ENCODE data around the gene CNGA3. TPM values are rescaled to one million over a fixed set of nuclear protein-coding genes. Genes with fewer than 3 reads are reported as not detected.

CNGA3 gene
- total and polyA plus RNA-seq, 2 experiments from 2014 or later = not detected

GRCh38 chr2:98422449-98422848, 76.2 kb downstream of the CNGA3 start:
- Histone ChIP-seq H3K27me3 (ENCODE audit: insufficient read depth) (no peaks in the 10 kb centered on the region), H3K4me1 (ENCODE audit: insufficient read depth) (no peaks in the 10 kb centered on the region), H2AFZ (no peak overlapping the region), H3K27ac (ENCODE audit: low read depth) (no peak overlapping the region), H4K20me1 (replicated peaks; ENCODE audit: insufficient read depth) (no peaks in the 10 kb centered on the region), H3K79me2 (replicated peaks; ENCODE audit: insufficient read depth) (no peaks in the 10 kb centered on the region), H3F3A (replicated peaks; ENCODE audit: low read depth) (no peaks in the 10 kb centered on the region), H3K36me3 (ENCODE audit: insufficient read depth) (0 out of 2 replicates have a peak, but pooled peaks cover 6% of the 10 kb centered on the region), H3K4me3 (no peak overlapping the region), H3K4me2 (no peak overlapping the region), H3K9me2 (ENCODE audit: insufficient read depth) (0 out of 2 replicates have a peak, but pooled peaks cover 2% of the 10 kb centered on the region)
- Mint-ChIP-seq H3K27ac (no peak overlapping the region), H3K9me3 (peaks cover 29% of the 10 kb centered on the region), H3K4me3 (no peak overlapping the region), H3K27me3 (ENCODE audit: insufficient read depth, low read depth, poor library complexity) (peaks cover 3% of the 10 kb centered on the region), H3K36me3 (ENCODE audit: low read depth) (peaks cover 14% of the 10 kb centered on the region; the same call in 2 of the 3 replicates), H3K4me1 (no peaks in the 10 kb centered on the region)
- DNase-seq (ENCODE audit: low spot score) = no peak
- no peak for ATAC-seq
- no peak for TF ChIP-seq ZNF462 (CRISPR knock-in tag; IDR thresholded peaks at IDR 0.05)

DNA sequence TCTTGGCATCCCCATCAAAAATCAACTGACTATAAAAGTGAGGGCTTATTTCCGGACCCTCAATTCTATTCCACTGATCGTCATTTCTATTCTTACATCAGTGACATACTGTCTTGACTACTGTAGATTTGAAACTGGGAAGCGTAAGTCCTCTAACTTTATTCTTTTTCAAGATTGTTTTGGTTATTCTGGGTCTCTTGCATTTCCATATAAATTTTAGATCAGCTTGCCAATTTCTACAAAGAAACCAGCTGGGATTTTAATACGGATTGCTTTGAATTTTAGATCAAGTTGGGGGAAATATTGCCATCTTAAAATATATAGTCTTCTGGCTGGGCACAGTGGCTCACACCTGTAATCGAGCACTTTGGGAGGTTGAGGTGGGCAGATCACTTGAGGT, 80.5 kb downstream of the CNGA3 start:
- no peaks in the 10 kb centered on the region for H3K4me1 Mint-ChIP-seq
- no peak overlapping the region for H2AFZ ChIP-seq
- peaks cover 30% of the 10 kb centered on the region for H3K36me3 Mint-ChIP-seq (ENCODE audit: low read depth)
- H3K4me1 ChIP-seq (ENCODE audit: insufficient read depth) = no peaks in the 10 kb centered on the region
- H3K4me2 ChIP-seq = no peak overlapping the region
- H3K27ac Mint-ChIP-seq = no peak overlapping the region
- H3K4me3 Mint-ChIP-seq = no peak overlapping the region
- H3K9me3 Mint-ChIP-seq = peaks cover 43% of the 10 kb centered on the region
- H3K79me2 ChIP-seq (replicated peaks; ENCODE audit: insufficient read depth) = no peaks in the 10 kb centered on the region
- H4K20me1 ChIP-seq (replicated peaks; ENCODE audit: insufficient read depth) = no peaks in the 10 kb centered on the region
- ATAC-seq = no peak
- TF ChIP-seq REST (IDR thresholded peaks at IDR 0.05; ENCODE audit: unreplicated experiment) (no peak), CREB1 (CRISPR knock-in tag; IDR thresholded peaks at IDR 0.05; ENCODE audit: low read depth) (no peak)
- DNase-seq (ENCODE audit: low spot score) = no peak
- H3K36me3 ChIP-seq (ENCODE audit: insufficient read depth) = peaks cover 8% of the 10 kb centered on the region; the same call in 1 of the 2 replicates
- peaks cover 3% of the 10 kb centered on the region for H3K27me3 Mint-ChIP-seq (ENCODE audit: insufficient read depth, low read depth, poor library complexity)
- H3K4me3 ChIP-seq = no peak overlapping the region
- H3K27me3 ChIP-seq (ENCODE audit: insufficient read depth) = no peaks in the 10 kb centered on the region
- no peaks in the 10 kb centered on the region for H3F3A ChIP-seq (replicated peaks; ENCODE audit: low read depth)
- H3K9me2 ChIP-seq (ENCODE audit: insufficient read depth) = no peaks in the 10 kb centered on the region
- H3K27ac ChIP-seq (ENCODE audit: low read depth) = no peak overlapping the region

All from GM23338 (cell line).